GM18867 (cell line): ENCODE results near the gene RNPS1.
"Not testable (repeated sequence)": the region's sequence is repeated elsewhere in the genome, so short reads cannot be mapped to it uniquely, and the experiment has no call there.

ENCODE experiments used
- ATAC-seq: cut with Tn5 transposase; IDR thresholded peaks from one replicate; pipeline ENCODE4 v1.9.1; 2021; ENCODE audit warnings: mild to moderate bottlenecking, moderate library complexity; ENCODE audit not compliant: unreplicated experiment

RNPS1 gene

DNA sequence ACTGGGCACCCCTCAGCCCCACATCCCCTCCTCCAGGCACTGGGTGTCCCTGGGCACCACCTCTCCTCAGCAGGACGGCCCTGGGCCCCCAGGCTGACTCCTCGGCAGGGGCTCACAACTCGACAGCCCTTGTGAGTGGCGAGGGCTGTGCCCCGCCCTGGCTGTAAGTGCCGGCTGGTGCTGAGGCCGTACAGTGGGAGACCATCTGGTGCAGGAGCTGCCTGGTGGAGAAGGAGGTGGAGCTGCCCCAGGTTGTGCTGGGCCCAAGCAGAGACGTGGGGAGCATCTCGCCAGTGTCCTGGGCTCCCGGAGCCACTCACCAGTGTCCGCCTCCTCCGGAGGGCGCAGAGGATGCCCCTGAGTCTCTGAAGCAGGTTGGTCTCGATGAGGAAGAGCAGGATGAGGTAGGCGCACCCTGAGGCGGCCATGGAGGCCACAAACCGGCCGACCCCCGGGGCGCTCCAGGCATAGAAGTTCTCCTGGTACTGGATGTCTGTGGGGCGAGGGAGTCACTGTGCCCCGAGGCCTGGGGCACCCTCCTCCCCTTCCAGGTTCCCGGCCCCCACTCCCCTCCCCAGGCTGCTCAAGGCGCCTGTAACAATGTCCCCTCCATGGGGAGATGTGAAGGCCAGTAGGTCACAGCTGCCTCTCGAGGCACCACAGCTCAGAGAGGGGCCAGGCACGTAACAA, 15.1 kb upstream of the RNPS1 start:
- ATAC-seq: no peak

DNA sequence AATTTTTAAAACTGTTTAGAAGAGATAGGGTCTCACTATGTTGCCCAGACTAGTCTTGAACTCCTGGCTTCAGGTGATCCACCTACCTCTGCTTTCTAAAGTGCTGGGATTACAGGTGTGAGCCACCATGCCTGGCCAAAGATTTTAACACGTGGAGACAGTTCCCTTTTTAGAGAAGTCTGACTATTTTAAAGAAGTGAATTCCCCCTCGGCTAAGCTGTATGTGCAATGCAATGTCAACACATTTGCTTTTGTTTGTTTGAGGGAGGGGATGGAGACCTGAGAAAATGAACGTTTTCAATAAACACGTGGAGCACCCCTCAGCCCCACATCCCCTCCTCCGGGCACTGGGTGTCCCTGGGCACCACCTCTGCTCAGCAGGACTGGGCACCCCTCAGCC, 14.3 kb upstream of the RNPS1 start:
- no peak for ATAC-seq

DNA sequence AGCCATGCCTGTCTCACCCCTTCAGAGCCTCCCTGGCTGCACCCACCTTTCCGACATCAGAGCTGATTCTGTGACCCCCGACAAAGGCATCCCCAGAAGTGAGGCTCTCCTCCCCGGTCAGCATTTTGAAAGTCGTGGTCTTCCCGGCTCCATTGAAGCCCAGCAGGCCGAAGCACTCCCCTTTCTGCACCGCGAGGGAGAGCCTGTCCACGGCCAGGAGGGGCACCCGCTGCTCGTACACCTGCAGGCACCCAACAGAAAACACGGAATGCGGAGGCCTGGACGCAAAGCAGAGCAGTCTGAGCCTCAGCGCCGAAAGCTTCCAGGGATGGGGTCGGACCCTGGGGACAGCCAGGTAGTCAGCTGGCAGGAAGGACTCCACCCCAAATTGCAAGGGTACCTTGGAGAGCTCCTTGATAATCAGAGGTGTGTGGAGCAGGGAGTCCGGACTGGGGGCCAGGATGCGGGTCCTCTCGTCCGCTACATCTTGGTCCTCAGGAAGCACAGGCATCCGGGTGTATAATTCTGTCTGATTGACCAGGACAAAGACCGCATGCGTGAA, 13.1 kb upstream of the RNPS1 start:
- ATAC-seq: no peak

DNA sequence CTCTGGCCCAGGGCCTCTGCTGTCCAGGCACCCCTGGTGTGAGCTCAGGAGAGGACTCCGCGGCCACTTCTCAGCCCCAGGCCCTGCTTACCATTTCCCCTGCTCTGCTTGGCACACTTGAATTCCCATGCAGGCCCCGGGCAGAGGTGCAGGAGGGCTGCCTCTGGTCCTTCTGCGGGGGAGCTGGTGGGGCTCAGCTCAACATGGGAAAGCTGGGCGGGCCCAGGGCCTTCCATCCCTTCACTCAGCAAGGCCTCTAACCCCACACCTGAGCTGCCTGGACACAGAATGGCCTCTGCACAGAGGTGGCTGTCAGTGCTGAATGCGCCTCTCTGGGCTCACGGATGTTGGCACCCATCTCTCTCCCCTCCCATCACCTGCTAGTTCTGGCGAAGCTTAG, 12.5 kb upstream of the RNPS1 start:
- no peak for ATAC-seq

DNA sequence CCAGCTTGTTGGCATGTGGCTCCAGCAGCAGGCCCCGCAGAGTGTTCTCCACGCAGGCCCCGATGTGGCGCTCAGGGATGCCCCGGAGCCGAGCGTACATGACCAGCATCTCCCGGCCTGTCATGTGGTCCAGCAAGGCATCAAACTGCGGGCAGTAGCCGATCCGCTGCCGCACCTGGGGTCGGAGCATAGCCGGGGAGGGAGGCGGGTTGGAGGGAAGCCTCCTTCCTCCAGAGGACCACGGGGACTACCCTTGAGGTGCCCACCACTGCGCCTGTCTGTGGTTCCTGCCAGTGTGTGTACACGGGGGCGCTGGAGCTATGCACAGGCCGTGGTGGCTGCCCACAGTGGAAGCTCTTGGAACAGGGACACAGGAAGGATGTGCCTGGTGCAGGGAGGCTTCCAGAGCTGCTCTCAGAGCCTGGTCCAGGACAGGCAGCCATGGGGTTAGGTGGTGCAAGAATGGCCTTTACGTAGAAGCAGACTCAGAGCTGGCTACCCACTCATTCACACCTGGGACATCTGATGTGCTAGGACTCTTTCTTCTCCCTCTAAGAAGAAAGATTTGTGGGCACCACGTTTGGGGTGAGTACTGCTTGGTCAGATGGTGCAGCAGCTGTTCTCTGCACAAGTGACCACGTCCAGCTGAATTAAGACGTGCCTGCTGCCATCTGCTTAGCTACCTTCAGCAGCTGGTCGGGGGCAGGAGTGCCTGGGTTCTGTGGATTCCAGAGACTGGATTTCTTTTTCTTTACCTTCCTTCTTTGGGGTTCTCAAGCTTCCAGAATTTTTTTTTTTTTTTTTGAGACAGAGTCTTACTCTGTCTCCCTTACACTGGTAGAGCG, 11.3 kb upstream of the RNPS1 start:
- no peak for ATAC-seq

DNA sequence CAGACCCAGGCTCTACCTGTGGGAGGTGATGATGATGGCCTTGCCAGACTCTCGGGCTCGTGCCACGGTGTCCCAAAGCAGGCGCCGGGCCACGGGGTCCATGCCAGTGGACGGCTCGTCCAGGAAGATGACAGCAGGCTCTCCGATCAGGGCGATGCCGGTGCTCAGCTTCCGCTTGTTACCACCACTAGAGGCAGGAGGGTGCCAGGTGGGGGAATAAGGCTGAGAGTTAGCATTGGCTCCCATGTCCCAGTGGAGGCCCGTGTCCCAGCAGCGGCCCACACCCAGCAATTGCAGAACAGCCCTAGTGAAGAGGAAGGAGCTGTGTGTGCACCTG, 10.3 kb upstream of the RNPS1 start:
- ATAC-seq: no peak

DNA sequence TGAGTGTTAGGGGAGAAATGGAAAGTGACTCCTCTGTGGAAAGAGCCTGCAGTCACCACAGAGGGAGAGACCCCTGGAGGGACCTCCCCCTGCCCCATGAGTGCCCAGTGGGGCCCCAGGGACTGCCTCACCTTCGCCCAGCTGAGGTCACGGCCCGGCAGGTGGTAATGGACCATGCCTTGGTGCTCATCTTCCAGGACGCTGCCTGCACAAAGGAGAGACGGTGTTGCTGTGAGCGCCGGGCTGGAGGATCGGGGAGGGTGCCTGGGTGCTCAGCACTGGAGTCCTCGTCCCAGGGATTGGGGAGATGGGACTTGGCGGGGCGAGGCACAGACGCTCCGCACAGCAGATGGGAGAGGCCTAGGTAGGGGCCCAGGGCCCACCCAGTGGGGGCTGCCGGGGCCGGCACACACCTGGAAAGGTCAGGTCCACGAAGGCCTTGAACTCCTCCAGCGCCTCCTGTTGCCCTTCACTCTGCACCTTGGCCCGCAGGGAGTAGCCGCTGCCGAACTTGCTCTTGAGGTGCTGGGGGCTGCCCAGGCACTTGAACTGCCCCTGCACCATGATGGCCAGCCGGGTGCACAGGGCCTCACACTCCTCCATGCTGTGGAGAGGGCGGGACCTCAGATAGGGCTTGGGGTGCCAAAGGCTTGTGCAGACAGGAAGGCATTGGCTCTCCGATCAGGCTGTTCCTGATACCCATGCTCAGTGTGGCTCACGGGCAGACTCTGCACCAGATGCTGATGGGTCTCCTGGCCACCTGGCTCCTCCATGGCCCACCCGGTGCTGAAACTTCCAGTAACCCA, 9.7 kb upstream of the RNPS1 start:
- no peak for ATAC-seq

DNA sequence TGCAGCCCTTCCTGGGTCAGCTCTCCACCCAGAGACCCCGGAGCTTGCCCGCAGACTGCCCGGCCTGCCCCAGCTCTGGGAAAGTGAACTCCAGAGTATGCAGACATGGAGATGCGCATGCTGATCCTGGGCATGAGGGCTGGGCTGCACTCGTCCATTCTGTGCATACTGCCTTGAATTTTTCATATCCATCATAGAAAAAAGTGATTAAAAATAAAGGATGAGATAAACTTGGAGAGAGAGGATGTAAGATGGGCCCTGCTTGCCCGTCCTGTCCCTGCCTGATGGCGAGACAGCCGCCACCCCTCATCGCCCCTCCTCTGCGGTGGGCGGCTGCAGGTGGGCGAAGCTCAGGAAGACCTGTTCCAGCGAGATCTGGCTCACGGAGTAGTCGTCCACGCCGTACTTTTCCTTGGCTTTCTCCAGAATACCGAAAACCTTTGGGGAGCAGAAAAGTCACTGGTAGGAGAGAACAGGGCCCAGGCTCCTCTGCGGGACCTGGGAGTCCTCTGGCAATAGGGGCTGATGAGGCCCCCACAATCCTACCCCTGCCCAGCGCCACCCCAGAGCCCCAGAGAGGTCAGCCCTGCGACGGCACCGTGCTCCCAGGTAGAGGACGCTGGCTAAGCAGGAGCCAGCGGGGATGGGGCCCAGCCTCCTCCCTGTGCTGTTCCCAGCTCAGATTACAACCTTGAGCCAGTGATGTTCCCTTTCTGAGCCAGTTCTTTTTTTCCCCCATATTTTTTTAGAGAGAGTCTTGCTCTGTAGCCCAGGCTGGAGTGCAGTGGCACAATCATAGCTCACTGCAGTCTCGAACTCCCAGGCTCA, 8.7 kb upstream of the RNPS1 start:
- no peak for ATAC-seq

DNA sequence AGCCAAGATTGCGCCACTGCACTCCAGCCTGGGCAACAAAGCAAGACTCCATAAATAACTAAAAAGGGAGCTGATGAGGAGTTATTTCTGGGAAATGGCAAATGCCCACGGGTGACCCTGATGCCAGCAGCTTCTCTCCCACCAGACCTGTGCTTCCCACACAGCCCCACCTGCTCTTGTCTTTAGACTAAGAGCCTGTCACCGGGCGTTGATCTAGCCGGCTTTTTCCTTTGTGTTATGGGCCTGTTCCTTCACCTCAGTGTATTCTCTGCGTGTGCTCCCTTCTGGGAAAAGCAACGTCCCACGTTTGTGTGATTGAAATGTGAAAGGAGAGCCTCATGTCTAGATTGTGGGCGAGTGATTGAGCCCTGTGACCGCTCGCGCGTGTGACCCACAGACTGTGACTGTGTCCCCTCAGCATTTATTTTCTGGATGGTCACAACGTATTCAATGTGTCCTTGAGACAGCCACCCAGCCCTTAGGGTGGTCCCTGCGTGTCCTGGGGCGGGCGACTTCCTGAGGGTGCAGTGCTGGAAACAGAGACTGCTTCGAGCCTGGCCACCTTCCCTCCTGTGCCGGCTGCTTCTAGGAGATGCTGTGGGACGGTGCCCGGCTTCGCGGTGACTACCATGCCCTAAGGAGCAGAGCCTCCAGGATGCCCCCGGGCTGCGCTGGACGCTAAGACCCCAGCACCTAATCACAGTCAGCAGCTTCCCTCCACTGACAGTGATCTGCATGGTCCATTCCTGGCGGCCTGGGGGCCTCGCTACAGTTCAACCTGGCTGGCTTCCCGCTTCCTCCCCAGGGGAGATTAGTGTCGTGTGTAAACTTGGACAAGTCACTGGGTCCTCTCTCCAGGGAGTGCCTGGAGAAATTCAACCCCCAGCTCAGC, 7.8 kb upstream of the RNPS1 start:
- no peak for ATAC-seq

DNA sequence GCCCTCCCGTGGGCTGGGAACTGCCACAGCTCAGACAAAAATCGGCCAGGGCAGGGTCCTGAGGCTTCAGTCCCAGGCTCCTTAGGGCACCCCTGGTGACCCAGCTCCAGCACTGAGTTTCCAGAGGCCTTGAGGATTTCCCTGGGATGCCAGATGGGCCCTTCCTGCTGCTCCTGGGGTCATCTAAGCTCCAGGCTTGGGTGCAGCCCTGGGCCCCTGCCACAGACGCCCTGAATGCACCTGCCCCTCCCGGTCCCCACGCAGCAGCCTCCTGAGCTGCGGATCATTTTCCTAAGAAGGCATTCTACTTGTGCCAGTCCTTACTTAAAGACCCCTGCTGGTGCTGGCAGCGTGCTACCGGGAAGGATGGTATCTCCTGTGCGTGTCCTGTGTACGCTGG, 6.0 kb upstream of the RNPS1 start:
- no peak for ATAC-seq

DNA sequence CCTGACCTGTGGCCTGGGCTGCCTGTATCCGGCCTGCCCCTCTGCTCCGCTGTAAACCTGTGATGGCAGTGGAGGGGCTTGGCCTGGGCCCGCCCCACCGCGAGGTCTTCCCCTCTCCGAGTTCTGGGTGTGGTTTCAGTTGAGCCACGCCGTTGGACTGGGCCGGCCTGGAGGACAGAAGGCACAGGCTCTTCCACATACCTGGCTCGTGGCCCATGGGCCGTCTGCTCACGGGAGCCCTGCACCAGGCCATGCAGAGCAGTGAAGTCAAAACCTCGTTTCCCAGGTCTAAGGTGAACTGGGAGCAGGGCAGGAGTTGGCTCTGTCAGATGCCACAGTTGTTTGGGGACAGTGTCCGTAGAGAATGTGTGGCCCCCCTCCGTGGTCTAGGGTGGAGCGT, 5.6 kb upstream of the RNPS1 start:
- ATAC-seq: no peak

DNA sequence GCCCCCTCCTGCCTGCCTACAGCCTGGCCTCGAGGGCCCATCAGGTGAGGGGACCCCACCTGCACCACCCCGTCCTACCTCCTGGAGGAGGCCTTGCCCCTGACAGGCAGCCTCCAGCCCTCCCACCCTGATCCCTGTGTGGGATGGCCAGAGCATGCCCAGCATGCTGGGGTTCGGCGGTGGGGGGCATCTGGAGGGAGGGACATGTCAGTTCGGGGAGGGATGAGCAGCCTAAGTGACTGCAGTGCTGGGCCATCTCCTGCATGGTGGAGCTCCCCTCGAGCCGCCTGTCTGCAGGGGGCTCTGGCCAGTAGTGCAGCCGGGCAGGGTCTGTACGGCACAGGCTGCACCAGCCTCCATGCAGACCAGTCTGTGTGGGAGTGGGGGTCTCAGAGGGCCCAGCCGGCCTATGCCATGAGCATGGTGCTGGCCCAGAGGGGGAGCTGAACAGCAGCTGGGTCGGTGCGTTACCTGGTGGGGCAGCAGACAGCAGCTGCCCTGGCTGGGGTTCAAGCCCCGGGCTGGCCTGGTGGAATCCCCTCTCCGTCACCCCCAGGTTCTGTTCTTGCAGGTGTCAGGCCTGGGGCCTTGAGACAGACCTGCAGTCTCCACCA, 4.0 kb upstream of the RNPS1 start:
- ATAC-seq: no peak

DNA sequence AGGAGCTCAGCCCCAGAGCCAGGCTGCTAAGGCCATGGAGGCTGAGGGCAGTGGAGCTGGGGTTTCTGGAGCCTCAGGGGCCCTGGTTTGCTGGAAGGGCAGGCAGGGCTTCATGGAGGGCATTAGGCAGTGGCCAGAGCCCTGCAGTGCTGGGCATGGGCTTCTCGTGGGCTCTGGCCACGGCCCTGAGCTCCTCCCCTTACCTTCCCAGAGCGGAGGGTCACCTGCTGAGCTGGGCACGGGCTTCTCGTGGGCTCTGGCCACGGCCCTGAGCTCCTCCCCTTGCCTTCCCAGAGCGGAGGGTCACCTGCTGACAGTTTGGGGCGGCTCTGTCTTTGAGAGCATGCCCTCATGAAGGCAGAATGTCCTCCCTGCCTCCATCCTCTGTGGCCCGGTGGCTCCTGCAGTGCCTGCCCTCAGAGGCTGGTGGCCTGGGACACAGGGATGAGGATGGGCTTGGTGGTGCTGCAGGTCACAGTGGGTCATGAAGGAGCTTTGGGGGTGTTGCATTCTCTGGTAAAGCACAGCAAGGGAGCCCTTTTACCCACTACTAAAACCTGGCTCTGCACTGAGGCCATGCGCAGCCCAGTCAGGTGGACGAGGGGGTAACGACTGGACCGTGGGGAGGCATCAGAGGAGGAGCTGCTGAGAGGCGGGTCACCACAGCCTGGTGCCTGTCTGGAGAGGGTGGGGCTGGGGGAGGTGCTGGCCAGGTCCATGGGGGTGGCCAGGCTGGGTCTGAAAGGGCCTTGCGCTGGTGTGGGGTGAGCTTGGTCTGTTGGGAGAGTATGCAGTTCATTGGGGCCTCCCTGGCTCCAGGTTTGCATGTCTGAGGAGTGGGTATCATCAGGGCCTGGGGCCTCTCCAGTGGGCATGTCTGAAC, 2.9 kb upstream of the RNPS1 start:
- no peak for ATAC-seq

DNA sequence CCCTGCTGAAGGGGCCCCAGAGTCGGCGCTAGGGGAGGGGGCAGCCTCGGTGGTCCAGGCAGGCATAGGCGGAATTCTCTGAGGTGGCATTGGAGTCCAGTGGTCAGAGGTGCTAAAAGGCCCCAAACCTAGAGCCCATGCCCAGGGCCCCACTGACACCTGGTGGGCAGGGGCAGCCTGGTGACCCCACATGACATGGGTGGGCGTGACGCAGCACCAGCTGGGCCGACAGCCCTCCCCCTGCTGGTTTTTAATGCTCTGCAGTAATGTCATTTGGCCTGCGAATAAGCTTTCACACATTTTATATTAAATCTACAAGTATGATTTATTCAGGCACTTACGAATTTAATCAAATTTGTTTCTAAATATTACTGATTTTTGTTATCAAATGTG, 2.1 kb upstream of the RNPS1 start:
- no peak for ATAC-seq

DNA sequence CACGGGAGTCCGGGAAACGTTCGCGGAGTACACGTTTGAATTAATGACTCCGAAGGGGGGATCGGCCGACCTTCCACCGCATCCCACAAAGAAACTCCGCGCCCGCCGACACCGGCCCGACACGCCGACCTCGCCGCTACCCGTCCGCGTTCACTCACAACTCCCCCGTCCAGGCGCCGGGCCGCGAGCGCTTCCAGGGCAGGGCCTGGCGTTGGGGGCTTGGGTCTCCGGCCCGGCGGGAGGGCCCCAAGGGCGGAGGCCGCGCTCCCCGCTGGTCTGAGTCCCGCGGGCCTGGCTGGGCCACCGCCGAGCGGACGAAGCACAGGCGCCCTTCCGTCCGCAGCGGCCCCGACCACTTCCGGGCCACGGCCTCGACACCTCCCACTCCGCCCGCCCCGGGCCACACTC, 417 bp downstream of the RNPS1 start:
- ATAC-seq: peak; percentile 64

DNA sequence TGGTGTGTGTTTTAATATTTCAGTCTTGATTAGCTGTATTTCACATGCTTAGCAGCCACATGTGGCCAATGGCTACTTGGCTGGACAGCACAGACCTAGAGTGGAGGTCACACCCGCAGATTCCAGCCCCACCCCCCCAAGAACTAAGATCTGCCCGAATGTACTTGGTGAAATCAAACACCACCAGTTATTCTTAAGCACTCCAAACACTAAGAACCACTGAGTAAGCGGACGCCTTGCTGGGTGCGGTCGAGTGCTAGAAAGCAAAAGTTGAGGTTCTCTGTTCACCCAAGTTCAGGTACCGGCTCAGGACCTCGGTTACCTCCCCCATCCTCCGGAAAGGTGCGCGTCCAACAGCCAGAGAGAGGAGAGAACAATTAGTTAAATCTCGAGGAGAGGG, 1.0 kb downstream of the RNPS1 start:
- not testable (repeated sequence) for ATAC-seq

DNA sequence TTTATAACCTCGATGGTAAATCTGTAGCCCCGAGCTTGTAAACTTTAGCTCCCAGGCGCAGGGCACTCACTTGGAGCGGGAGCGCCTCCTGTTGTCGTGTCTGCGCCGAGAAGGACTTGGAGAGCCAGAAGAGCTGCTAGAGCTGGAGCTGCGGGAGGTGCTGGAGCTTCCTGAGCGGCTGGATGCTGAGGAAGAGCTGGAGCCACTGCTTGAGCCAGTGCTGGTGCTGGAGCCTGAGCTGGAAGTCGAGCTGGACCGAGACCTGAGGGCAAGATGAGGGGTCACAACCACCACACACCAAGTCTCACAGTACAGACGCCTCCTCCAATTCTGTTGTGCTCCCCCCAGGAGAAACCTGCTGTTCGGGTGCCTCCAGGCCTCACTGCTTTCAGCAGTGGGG, 4.9 kb downstream of the RNPS1 start:
- not testable (repeated sequence) for ATAC-seq

DNA sequence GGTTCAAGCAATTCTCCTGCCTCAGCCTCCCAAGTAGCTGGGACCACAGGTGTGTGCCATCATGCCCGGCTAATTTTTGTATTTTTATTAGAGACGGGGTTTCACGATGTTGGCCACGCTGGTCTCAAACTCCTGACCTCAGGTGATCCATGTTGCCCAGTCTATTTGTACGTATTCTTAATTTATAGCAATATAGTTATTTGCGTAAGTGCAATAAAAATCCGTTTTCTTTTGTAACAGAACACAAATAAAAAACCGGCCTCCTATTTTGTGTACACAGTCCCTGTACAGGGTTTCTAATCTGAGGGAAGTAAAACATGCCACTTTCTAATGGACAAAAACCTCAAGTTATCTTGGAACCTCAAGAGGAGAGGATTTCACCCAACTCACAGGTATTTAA, 7.7 kb downstream of the RNPS1 start:
- no peak for ATAC-seq
